HG03565 (cell line): ENCODE results near the gene SLC8A2.
"Not testable (repeated sequence)": the region's sequence is repeated elsewhere in the genome, so short reads cannot be mapped to it uniquely, and the experiment has no call there.

ENCODE experiments used
- ATAC-seq: cut with Tn5 transposase; IDR thresholded peaks from one replicate; pipeline ENCODE4 v1.9.1; 2021; ENCODE audit warnings: mild to moderate bottlenecking, moderate library complexity; ENCODE audit not compliant: unreplicated experiment

The SLC8A2 gene

GRCh38 chr19:47487551-47488515 is 16.1 kb upstream of the SLC8A2 start:
- no peak for ATAC-seq

- ATAC-seq = no peak
These were observed 15.2 kb upstream of the SLC8A2 start for GRCh38 chr19:47486900-47487299.

GRCh38 chr19:47486220-47486619 is 14.5 kb upstream of the SLC8A2 start:
- ATAC-seq = not testable (repeated sequence)

GRCh38 chr19:47485210-47485609 is 13.5 kb upstream of the SLC8A2 start:
- no peak for ATAC-seq

- ATAC-seq = peak; percentile 67
These were observed 12.4 kb upstream of the SLC8A2 start, which contains the start of gene KPTN for GRCh38 chr19:47483800-47484690. TSS of gene KPTN (minus strand) at chr19:47484219. CDS start at chr19:47484160, 59 bp downstream.

GRCh38 chr19:47483200-47483599 is 11.5 kb upstream of the SLC8A2 start:
- no peak for ATAC-seq

GRCh38 chr19:47481460-47482052 is 9.9 kb upstream of the SLC8A2 start:
- ATAC-seq = no peak

GRCh38 chr19:47480658-47481057 is 9.0 kb upstream of the SLC8A2 start:
- ATAC-seq = no peak

GRCh38 chr19:47479701-47480503 is 8.2 kb upstream of the SLC8A2 start:
- no peak for ATAC-seq

- ATAC-seq = no peak
These were observed 4.8 kb upstream of the SLC8A2 start for GRCh38 chr19:47476438-47476972.

- ATAC-seq = no peak
These were observed 3.8 kb upstream of the SLC8A2 start for GRCh38 chr19:47475465-47475864.

GRCh38 chr19:47473336-47473735 is 1.6 kb upstream of the SLC8A2 start:
- ATAC-seq = no peak

GRCh38 chr19:47471381-47471732 is 336 bp downstream of the SLC8A2 start:
- ATAC-seq = no peak

GRCh38 chr19:47470447-47471195 is 1.1 kb downstream of the SLC8A2 start:
- no peak for ATAC-seq

GRCh38 chr19:47469719-47470118 is 2.0 kb downstream of the SLC8A2 start:
- no peak for ATAC-seq

- ATAC-seq = no peak
These were observed 2.4 kb downstream of the SLC8A2 start for GRCh38 chr19:47469363-47469700.

- ATAC-seq = no peak
These were observed 3.8 kb downstream of the SLC8A2 start for GRCh38 chr19:47467914-47468313.

- ATAC-seq = no peak
These were observed 5.7 kb downstream of the SLC8A2 start for GRCh38 chr19:47465957-47466356.

- no peak for ATAC-seq
These were observed 6.8 kb downstream of the SLC8A2 start for GRCh38 chr19:47464675-47465419.
